Thyroid gland (tissue), 4 donors: ENCODE measurements around the gene PTH. TPM values are rescaled to one million over a fixed set of nuclear protein-coding genes. Genes with fewer than 3 reads are reported as not detected.
A peak's percentile ranks its signal among the peaks of the same experiment; 100 is the strongest.

Experiments
- DNase-seq, 2 donors: peaks; one replicate each; pipeline ENCODE4 v3.0.0-alpha.2; 2019
- H3K27ac ChIP-seq, 3 donors: fragments of 200-600 bp; sonication (generic); 1 replicate in 2 of 3; 2 replicates in 1 of 3; pipeline ENCODE4 v1.5.1; 2016 to 2019; ENCODE audit warnings: mild to moderate bottlenecking in 1 of 3, moderate library complexity in 1 of 3
- H3K27me3 ChIP-seq: fragments of 200-600 bp; sonication (generic); one replicate; pipeline ENCODE4 v1.5.1; 2019
- H3K36me3 ChIP-seq, 2 donors: fragments of 200-600 bp; sonication (generic); one replicate each; pipeline ENCODE4 v1.5.1; 2016 to 2019
- H3K4me1 ChIP-seq, 2 donors: fragments of 200-600 bp; sonication (generic); one replicate each; pipeline ENCODE4 v1.5.1; 2017 to 2019
- H3K4me3 ChIP-seq, 3 donors: fragments of 200-600 bp; sonication (generic); replicated peaks in 1 of 3; 1 replicate in 2 of 3; 2 replicates in 1 of 3; pipeline ENCODE4 v1.5.1; 2016; ENCODE audit warnings: mild to moderate bottlenecking in 1 of 3
- H3K9me3 ChIP-seq: fragments of 200-600 bp; sonication (generic); one replicate; pipeline ENCODE4 v1.5.1; 2017
- CTCF ChIP-seq, 6 experiments: fragments of 200-600 bp in 3 of 6; fragments of 450-650 bp in 3 of 6; sonication (generic) in 3 of 6; IDR thresholded peaks; one replicate each; pipeline ENCODE4 v1.5.1; 2016 to 2019; ENCODE audit warnings: antibody characterized with exemption in 6 of 6, mild to moderate bottlenecking in 2 of 6, inconsistent platforms in 1 of 6, moderate library complexity in 1 of 6
- POLR2A ChIP-seq, 2 donors: fragments of 450-650 bp; IDR thresholded peaks; one replicate each; pipeline ENCODE4 v1.6.1; 2017; ENCODE audit warnings: antibody characterized with exemption in 2 of 2, mild to moderate bottlenecking in 2 of 2, moderate library complexity in 1 of 2
- WGBS, 2 donors: methylation state at CpG; one replicate each; pipeline ENCODE4 v1.1.5; 2017; 5-methylcytosine and 5-hydroxymethylcytosine counted together
- intact Hi-C: fragments of 100-400 bp; cut with DNase I; formaldehyde crosslinking; loops from one replicate; pipeline ENCODE4 v1.15.1; 2023
- total RNA-seq, 4 donors: library from RNA; depleted of rRNA; stranded (reverse); fragments of >200 nt; gene quantifications; one replicate each; pipeline ENCODE4 v1.2.3, GENCODE V29; 2016

Gene PTH
- total RNA-seq, 4 donors from 2014 or later, result not detected

- Histone ChIP-seq H3K4me1 (no peaks in the 10 kb centered on the region), H3K4me3 (no peak overlapping the region), H3K27me3 (no peaks in the 10 kb centered on the region), H3K36me3 (no peaks in the 10 kb centered on the region), H3K9me3 (no peaks in the 10 kb centered on the region), H3K27ac (no peak overlapping the region)
- 93 to 95% methylated on average over 1 of the region's 1 CpG for WGBS, 2 donors
- no peak for TF ChIP-seq POLR2A (IDR thresholded peaks at IDR 0.05)
- TF ChIP-seq CTCF (IDR thresholded peaks at IDR 0.05), result no peak
- intact Hi-C loops, result no loop called here
- no peak for DNase-seq
Observed at GRCh38 chr11:13502492-13502891, 6.7 kb upstream of the PTH start.

GRCh38 chr11:13494051-13494450, 1.7 kb downstream of the PTH start:
- H3K36me3 ChIP-seq, result no peaks in the 10 kb centered on the region
- 60 to 70% methylated on average over 3 of the region's 3 CpGs for WGBS, 2 donors
- H3K4me1 ChIP-seq, result no peaks in the 10 kb centered on the region
- no peak overlapping the region for H3K4me3 ChIP-seq
- DNase-seq, result no peak
- intact Hi-C loops, result no loop called here
- no peaks in the 10 kb centered on the region for H3K9me3 ChIP-seq
- no peak overlapping the region for H3K27ac ChIP-seq
- TF ChIP-seq POLR2A (IDR thresholded peaks at IDR 0.05), result no peak
- no peak for TF ChIP-seq CTCF (IDR thresholded peaks at IDR 0.05)
- no peaks in the 10 kb centered on the region for H3K27me3 ChIP-seq

- DNase-seq, result no peak
- no peaks in the 10 kb centered on the region for H3K27me3 ChIP-seq
- H3K36me3 ChIP-seq, result no peaks in the 10 kb centered on the region
- TF ChIP-seq POLR2A (IDR thresholded peaks at IDR 0.05) (no peak), CTCF (IDR thresholded peaks at IDR 0.05) (no peak)
- H3K9me3 ChIP-seq, result no peaks in the 10 kb centered on the region
- H3K4me3 ChIP-seq, result no peak overlapping the region
- 45 to 64% methylated on average over 5 of the region's 5 CpGs for WGBS, 2 donors
- no peak overlapping the region for H3K27ac ChIP-seq
- no peaks in the 10 kb centered on the region for H3K4me1 ChIP-seq
- intact Hi-C loops, result no loop called here
Observed at GRCh38 chr11:13487661-13488030, 8.2 kb downstream of the PTH start.

- H3K4me1 ChIP-seq, result no peaks in the 10 kb centered on the region
- H3K27me3 ChIP-seq, result no peaks in the 10 kb centered on the region
- WGBS, 2 donors, result 54 to 61% methylated on average over 26 of the region's 26 CpGs
- TF ChIP-seq CTCF (IDR thresholded peaks at IDR 0.05), result peak in 3 of 6 experiments; percentile 25 to 46 (median 31)
- TF ChIP-seq POLR2A (IDR thresholded peaks at IDR 0.05), result no peak
- intact Hi-C loops, result no loop called here
- no peaks in the 10 kb centered on the region for H3K36me3 ChIP-seq
- no peak overlapping the region for H3K4me3 ChIP-seq
- no peaks in the 10 kb centered on the region for H3K9me3 ChIP-seq
- DNase-seq, result peak; percentile 54 to 69
- no peak overlapping the region for H3K27ac ChIP-seq
Observed at GRCh38 chr11:13486926-13487660, 8.7 kb downstream of the PTH start.

GRCh38 chr11:13480198-13480597, 15.6 kb downstream of the PTH start:
- 74 to 95% methylated on average over 7 of the region's 9 CpGs for WGBS, 2 donors
- no peaks in the 10 kb centered on the region for H3K9me3 ChIP-seq
- H3K4me1 ChIP-seq, result no peaks in the 10 kb centered on the region
- intact Hi-C loops, result no loop called here
- TF ChIP-seq CTCF (IDR thresholded peaks at IDR 0.05) (no peak), POLR2A (IDR thresholded peaks at IDR 0.05) (no peak)
- H3K4me3 ChIP-seq, result no peak overlapping the region
- H3K27me3 ChIP-seq, result no peaks in the 10 kb centered on the region
- H3K27ac ChIP-seq, result no peak overlapping the region
- H3K36me3 ChIP-seq, result no peaks in the 10 kb centered on the region
- no peak for DNase-seq
